NCI-H2227 (cell line): ENCODE results near the gene APOL4.
"Not testable (repeated sequence)": the region's sequence is repeated elsewhere in the genome, so short reads cannot be mapped to it uniquely, and the experiment has no call there.

Experiments
- DNase-seq: peaks from one replicate; lab custom pipeline; 2025; ENCODE audit not compliant: unreplicated experiment; lab: John Stamatoyannopoulos, UW

Gene APOL4, protein sequence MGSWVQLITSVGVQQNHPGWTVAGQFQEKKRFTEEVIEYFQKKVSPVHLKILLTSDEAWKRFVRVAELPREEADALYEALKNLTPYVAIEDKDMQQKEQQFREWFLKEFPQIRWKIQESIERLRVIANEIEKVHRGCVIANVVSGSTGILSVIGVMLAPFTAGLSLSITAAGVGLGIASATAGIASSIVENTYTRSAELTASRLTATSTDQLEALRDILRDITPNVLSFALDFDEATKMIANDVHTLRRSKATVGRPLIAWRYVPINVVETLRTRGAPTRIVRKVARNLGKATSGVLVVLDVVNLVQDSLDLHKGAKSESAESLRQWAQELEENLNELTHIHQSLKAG

DNA sequence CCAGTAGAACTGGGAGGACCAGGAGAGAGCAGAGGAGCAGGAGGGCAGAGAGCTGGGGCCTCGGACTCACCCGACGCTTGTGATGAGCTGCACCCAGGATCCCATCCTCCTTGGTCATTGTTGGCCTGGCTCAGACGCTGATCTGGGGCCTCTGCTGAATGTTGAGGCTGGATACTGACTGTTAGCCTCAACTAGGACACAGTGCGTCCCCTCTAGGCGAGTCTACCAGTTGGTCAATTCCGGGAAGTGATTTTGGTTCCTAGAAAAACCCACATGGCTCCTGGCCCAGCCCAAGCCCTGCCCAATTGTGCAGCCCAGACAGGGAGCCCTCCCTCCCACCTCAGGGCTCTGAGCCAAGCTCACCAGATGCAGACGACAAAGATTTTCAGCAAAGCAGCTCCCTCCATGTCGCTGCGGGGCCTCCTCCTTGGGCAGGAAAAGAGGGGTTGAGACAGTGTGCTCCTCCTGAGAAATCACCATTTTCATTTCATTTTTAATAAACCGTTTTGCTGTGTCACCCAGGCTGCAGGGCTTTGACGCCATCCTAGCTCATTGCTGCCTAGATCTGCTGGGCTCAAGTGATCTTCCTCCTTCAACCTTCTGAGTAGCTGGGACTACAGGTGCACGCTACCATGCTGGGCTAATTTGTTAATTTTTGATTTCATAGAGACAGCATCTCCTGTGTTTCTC is at the start of gene APOL4:
Gene APOL4, minus strand, starts transcription at position 180 of the 690 bp plus-strand sequence. Its CDS starts 75 bp downstream, at position 105.
- no peak for DNase-seq

DNA sequence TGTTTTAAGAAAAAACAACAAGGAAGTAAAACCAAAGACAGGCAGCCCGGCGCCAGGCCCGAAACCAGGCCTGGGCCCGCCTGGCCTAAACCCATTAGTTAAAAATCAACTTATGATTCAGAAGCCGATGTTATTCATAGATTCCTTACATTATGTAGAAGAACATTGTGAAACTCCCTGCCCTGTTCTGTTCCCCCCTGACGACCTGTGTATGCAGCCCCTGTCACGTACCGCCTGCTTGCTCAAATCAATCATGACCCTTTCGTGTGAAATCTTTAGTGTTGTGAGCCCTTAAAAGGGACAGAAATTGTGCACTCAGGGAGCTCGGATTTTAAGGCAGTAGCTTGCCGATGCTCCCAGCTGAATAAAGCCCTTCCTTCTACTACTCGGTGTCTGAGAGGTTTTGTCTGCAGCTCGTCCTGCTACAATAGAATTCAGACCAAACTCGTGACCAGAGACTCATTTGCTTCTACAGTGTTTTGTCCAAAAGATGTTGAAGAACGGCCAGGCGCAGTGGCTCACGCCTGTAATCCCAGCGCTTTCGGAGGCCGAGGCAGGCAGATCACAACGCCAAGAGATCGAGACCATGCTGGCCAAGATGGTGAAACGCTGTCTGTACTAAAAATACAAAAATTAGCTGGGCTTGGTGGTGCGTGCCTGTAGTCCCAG is 48.8 kb upstream of the APOL4 start:
- DNase-seq = not testable (repeated sequence)

DNA sequence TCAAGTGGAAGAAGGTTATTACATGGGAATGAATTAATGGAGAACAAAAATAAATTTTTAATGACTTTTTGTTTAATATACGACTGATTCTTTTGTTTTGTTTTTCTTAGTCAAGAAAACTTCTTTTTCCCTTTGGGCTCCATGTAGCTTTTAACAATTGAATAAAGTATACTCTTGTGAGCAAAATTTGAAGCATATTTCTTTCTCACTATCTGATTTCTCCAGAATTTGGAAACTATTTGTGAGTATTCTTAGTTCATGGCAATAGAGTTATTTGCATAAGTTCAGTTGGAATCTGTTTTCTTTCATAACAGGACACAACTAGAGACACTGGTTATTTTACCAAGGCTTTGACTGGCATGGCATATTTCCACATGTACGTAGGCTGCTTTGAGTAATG is 47.6 kb upstream of the APOL4 start:
- DNase-seq = no peak

DNA sequence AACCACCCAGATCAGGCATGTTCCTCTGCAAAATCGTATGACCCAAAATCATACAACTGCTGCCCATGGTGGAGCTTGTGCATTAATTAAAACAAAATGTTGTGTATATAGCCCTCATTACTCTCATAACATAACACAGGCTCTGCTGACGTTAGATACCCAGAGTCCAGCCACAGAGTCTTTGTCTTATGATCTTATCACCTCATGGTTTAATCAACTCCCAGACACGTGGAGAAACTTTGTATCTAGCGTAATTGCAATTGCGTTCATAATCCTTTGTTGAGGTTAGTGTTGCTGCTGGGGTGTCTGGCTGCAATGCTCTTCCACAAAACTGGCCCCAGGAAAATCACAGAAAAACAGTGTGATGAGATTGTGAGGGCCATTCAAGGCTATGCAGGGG is 46.3 kb upstream of the APOL4 start:
- DNase-seq = no peak

DNA sequence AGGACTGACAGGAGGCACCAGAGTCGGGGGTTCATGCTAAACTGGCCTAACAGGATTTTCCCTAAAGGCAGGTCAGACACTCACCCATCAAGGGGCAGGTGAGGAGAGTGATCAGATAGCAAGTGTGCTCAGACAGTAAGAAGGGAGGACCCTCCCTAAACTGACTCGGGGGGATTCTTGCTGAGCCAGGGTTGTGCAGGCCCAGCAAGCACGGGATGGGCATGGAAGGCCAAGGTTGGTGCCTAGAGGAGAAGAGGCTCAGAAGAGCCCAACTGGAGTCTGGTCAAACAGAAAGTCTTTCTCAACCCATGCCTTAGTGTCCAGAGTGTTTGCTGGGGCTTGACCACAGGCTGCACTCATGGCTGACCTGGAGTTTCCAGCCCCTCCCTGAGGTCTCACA is 45.1 kb upstream of the APOL4 start:
- DNase-seq = no peak

DNA sequence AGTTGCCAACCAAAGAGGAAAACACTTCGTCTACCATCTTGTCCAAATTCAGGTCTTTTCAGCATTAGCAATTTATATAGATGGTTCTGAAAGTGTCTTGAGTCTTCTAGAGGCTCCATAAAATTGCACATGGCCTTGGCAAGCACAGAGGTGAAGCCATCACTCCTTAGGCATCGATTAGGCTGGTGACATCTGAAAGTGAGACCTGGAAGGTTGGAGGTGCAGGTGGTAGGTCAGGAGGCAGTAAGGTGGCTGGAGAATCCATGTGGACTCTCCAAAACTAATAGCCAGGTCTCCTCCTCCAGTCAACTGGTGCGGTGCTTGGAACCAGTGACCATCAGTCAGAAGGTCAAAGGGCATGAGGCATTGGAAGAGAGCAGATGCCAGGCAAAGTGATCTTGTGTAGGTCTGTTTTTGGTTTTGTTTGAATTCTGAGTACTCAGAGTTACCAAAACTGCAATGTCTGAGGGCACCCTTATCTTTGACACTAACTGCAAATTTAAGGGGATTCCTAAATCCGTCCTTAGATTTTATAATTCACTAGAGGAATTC is 44.3 kb upstream of the APOL4 start:
- no peak for DNase-seq

DNA sequence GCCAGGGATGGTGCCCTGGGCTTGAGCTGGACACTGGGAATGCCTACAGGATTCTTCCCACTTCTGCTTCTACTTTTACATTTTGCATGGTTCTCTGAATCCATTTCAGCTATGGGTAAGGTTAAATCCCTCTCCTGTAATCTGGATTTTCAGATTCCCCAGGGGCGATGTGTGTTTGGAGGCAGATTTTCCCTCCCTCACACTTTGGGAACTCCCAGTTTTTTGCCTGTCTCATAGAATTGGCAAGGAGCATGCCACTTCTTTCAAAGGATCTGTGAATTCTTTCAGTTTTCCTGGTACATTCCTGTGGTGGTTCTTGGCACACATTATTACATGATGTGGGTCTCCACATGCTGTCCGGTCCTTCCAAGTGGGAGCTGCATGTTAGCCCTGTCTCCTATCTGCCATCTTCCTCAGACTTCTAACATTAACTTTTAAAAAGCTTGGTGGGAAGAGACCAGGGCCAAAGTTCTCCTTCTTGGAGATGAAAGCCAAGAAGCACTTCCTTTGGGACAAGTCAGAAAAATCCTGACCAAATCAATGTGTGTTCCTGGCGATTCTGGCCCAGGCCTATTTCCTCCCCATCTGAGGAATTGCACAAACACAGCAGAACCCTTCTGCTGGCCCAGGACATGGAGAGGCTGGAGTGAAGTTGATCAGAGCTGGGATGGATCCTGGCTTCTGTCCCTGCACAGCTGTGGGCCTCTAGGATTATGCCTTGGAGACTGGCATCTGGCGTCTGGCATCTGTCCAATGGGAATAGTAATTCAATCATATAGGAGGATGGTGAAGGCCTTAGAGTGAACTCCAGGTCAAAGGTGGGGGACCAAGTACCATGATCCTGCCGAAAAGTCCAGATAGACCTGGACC is 43.1 kb upstream of the APOL4 start:
- no peak for DNase-seq

DNA sequence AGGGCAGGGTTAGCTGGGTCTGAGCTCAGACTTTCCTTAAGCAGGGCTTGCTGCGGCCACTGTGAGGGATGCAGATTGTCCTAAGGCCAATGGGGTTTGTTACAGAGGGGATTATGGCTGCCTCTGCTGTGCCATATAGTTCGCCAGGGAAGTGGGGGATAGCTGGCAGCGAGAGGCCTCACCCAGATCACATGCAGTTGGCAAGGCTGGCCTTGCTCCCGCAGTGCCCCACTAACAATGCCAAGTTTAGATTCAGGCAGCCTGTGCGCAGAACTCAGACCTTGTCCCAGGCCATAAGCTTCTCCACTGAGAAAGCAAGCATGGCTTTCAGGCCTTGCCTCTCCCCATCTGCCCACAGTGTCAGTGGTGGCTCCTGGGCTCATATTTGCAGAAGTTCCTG is 42.4 kb upstream of the APOL4 start:
- no peak for DNase-seq

DNA sequence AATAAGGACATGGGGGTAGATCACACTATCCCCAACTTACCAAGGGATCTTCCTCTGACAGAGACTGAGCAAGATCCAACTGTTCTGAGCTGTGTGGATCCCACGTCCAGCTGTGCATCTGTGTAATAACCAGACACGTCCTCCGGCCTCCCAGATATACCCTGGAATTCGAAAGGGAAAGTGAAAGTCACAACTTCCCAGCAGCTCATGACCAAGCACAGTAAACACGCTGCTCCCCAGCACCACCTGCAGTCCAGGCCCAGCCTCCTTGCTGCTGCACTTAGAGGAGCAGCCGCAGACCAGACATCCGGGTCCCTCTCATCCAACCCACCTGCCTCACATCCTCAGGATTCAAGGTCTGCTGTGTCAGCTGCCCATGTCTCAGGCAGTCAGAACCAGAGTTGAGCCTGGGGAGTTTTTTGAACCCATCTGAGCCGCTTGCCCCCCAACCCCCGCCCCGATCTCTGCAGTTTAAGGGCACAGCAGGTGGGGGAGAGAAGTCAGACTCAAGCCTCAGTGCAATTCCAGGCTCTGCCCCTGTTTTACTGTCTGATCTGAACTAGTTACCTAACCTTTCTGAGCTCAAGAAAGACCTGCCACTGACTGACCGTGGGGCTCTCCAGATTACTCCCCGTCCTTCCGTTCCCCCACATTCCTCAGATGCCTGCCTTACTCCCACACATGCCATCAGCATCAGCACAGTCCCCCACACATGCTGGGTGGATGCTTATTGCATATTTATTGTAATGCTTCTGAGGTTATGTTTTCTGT is 38.0 kb upstream of the APOL4 start, which contains the start of gene APOL2:
Gene APOL2, minus strand, starts transcription at position 127 of the 771 bp plus-strand sequence. CDS start 6,365 bp downstream, outside the sequence.
- DNase-seq = peak; percentile 83

DNA sequence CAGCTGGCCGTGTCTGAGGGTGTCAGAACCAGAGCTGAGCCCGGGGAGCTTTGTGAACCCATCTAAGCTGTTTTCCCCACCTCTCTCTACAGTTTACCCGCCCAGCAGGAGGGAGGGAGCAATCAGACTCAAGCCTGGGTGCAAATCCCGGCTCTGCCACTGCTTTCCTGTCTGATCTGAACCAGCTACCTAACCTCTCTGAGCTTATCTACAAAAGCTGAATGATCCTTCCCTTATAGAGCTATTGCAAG is 37.5 kb upstream of the APOL4 start:
- DNase-seq = no peak

DNA sequence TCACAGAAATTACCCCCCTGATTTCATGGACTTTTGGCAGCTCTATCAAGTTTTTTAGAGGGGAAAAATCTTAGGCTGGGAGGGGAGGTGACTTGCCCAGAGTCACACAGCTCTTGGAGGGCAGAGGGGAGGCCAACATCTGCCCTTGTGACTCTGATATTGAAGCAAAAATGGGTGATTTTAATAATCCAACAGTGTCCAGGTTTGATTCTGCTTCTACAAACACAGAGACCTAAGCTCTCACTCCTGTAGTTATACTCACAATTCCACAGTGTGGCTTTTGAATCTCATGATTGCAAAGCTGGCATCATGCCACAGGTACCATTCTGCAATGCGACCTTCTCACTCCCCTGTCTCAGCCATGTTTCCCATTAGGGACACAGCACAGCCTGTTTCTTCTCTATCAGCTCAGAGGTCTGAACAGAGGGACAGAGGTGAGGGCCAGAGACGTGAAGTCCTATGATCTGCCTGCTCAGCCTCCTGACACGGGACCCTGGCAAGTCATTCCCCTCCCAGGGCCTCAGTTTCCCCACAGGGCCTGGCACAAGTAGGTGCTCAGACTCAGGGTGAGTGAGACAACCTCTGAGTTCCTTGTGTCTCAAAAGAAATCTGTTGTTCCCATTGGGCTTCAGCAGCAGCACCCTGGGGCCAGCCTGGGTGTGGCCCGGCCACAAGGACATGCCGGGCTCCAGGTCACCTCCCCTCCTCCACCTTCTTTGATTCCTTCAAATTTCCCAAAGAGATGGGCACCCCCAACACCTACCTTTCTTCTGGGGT is 37.0 kb upstream of the APOL4 start:
- DNase-seq = peak; percentile 6

DNA sequence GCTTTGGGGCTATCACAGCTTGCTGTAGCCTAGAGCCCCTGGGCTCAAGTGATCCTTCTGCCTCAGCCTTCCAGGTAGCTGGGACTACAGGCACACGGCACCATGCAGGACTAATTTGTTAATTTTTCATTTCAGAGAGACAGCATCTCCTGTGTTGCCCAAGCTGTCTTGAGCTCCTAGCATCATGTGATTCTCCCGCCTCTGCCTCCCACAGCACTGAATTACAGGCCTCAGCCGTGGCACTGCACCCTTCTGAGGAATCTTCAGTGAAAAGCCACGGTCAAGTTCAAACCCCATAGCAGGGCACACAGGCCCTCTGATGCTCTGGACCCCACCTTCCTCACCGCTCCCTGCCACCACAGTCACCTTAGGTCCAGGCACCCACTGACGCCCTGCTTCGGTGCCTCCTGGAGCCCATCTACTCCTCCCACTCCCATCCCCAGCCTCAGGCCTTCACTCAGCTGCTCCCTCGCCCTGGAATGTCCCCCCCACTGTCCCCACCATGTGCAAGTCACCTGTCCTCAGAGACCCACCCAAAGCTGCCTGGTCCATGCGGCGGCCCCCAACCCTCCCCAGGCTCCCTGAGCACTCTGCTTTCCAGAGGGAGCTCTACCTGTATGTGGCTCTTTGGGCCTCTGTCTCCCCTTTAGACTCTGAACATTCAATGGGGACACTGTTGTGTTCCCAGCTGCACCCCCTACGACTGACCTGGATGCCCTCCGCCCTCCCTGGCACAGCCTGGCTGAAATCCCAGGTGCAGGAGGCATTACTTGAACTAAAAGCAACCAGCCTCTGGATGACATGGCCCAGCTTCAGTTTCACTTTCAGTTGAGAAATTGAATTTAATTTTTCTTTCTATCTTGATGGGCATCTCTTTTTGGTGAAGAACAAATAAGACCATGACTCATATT is 36.1 kb upstream of the APOL4 start:
- DNase-seq = no peak

DNA sequence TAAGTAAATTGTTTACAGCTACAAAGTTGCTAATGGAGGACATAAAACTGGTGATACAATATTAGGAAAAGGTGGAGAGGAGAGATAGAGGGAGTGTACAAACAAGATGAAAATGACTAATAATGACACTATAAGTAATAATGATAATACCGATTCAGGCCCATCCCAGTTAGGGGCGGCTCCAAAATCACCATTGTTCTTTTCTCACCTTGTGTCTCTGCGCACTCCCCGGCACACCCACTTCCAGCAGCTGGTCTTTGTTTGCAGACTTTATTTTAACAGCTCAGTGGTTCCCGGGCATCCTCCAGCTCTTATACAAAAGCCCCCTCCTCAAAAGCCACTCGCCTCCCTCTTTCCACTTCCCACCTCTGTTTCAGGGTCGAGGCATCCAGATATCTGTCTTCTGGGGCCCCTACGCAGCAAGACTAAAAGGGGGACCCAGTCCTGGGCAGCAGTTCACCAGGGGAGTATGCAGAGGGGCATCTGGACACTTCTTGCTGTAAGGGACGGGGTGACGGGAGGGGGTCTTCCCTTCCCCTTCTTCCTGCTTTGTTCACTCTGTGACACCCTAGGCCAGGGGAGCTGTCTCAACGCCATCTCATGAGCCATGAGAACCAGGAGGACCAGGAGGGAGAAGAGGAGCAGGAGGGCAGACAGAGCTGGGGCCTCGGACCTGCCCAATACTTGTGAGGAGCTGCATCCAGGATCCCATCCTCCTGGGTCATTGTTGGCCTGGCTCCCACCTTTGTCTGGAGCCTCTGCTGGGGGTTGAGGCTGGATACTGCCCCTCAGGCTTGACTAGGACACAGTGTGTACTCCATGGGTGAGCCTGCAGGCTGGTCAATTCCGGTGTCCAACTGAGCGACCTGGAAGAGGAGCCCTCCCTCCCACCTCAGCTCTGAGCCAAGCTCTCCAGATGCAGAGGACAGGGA is 35.0 kb upstream of the APOL4 start:
- no peak for DNase-seq

DNA sequence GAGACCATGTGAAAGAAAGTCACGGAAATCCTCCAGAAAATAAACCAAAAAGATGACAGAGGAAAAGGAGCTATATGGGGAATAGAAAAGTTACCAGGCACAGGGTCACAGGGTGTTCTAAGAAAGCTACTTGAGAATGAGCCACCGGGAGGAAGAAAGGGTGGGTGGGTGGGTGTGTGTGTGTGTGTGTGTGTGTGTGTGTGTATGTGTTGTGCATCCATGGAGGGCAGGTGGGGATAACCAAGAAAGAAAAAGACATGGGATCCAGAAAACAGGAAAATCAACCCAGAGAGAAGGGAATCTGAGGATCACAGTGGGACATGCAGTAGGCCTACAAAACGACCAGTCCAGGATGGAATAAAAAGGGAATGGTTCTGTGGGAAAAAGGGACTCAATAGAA is 34.0 kb upstream of the APOL4 start:
- DNase-seq = no peak

DNA sequence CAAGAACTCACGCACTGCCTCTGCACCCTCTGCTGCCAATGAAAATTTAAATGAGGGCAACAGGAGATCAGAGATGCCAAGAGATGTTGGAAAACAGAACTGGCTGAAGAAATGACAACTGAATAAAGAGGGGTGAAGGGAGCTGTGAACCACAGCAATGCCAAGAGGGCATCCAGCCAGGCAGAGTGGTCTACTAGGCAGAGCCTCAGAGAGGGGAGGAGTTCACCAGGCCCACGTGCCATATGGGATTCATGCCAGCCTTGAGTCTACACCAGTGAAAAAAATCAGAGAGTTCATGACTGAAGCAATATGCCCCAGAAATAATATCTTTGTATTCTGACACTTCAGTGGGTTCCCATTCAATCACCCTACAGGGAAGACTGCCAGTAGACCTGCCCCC is 33.3 kb upstream of the APOL4 start:
- no peak for DNase-seq

DNA sequence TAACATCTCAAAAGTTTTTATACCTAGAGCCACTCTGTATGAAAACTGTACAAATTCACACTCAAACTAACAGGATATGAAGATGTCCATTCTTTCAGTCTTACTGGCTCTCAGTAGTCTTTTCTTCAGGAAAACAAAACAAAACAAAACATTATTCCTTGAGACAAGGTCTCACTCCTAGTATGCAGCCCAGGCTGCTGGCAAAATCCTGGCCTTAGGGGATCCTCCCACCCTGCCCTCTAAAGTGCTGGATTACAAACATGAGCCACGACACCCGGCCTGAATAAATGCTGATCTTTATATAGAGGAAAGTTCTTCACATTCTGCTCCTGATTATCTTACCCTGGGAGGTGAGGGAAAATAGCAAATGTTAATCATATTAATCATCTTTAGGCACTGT is 32.6 kb upstream of the APOL4 start:
- no peak for DNase-seq

DNA sequence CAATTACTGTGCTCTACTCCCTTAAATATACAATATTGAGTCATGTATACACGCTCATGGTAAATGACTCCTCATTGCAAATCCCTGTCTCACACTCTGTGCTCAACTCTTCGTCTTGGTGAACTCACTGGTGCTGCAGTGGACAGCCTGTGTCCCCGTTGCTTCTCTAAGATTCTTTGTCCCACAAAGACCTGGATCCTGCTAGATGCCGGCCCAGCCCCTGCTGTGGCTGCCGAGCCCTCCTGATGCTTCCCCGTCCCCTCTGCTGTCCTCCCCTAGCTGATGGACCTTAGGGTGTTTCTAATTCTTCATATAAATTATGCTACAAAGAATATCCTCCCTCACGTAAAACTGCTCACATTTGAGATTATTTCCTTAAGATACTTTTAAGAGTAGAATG is 32.2 kb upstream of the APOL4 start:
- no peak for DNase-seq
